DMS53 (cell line): ENCODE data around the gene SLAMF9.
"Not testable (repeated sequence)": the region's sequence is repeated elsewhere in the genome, so short reads cannot be mapped to it uniquely, and the experiment has no call there.

Source experiments
- DNase-seq: peaks from one replicate; lab custom pipeline; 2025; lab: John Stamatoyannopoulos, UW

SLAMF9 gene

GRCh38 chr1:159920651-159921050, 33.4 kb downstream of the SLAMF9 start:
- DNase-seq: no peak

- no peak for DNase-seq
These were observed 33.8 kb downstream of the SLAMF9 start for GRCh38 chr1:159920202-159920601.

GRCh38 chr1:159919236-159919865, 34.7 kb downstream of the SLAMF9 start:
- no peak for DNase-seq

GRCh38 chr1:159918352-159919200, 35.5 kb downstream of the SLAMF9 start:
- DNase-seq: no peak

GRCh38 chr1:159917533-159918351, 36.3 kb downstream of the SLAMF9 start:
- DNase-seq: no peak

- DNase-seq: peak; percentile 74
These were observed 37.6 kb downstream of the SLAMF9 start for GRCh38 chr1:159916242-159917051.

- peak; percentile 43 for DNase-seq
These were observed 38.3 kb downstream of the SLAMF9 start for GRCh38 chr1:159915571-159916241.

- peak; percentile 86 for DNase-seq
These were observed 39.6 kb downstream of the SLAMF9 start for GRCh38 chr1:159914252-159915018.

GRCh38 chr1:159913451-159914192, 40.4 kb downstream of the SLAMF9 start:
- peak; percentile 72 for DNase-seq

- DNase-seq: no peak
These were observed 42.5 kb downstream of the SLAMF9 start for GRCh38 chr1:159911326-159912070.

- no peak for DNase-seq
These were observed 45.8 kb downstream of the SLAMF9 start for GRCh38 chr1:159908031-159908940.

GRCh38 chr1:159906960-159907359, 47.1 kb downstream of the SLAMF9 start:
- no peak for DNase-seq

- DNase-seq: not testable (repeated sequence)
These were observed 50.0 kb downstream of the SLAMF9 start for GRCh38 chr1:159904036-159904435.

GRCh38 chr1:159902541-159902940, 51.5 kb downstream of the SLAMF9 start:
- no peak for DNase-seq
